GM21717 (cell line): ENCODE measurements around the gene FOXK2.
"Not testable (repeated sequence)": the region's sequence is repeated elsewhere in the genome, so short reads cannot be mapped to it uniquely, and the experiment has no call there.

Experiments used
- ATAC-seq: cut with Tn5 transposase; IDR thresholded peaks from one replicate; pipeline ENCODE4 v1.9.1; 2021; ENCODE audit warnings: mild to moderate bottlenecking, moderate library complexity; ENCODE audit not compliant: unreplicated experiment

Gene FOXK2

DNA sequence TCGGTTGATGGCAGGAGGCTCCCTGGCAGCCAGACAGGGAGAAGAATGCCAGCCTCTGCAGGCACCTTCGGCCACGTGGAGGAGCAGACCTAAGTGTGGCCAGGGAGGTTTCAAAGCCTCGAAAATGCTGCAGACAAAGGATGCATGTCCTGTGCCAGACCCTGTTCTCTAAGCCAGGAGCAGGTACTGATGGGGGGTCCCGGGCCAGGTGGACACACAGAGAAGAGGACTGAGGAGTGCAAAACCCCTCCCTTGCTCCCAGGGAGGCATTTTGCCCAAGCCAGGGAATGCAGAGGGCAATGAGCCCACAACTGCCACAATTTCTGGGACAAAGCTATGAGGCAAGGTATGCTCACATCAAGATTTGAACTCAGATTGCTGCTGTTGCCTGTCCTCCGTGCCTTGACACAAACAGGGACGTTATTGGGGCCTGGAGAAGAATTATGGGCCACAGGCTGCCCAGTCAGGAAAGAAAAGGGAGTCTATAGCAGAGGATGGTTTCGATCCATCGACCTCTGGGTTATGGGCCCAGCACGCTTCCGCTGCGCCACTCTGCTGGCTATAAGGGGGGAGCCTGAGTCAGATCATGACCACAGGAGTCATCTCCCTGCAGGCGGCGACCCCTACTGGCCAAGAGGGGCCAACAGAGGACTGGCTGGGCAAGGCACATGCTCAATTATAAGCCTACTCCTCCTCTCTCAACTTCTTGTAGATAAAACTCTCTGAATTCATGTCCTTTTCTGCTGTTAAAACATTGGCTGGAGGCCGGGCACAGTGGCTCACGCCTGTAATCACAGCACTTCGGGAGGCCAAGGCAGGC is 25.1 kb upstream of the FOXK2 start:
- no peak for ATAC-seq

DNA sequence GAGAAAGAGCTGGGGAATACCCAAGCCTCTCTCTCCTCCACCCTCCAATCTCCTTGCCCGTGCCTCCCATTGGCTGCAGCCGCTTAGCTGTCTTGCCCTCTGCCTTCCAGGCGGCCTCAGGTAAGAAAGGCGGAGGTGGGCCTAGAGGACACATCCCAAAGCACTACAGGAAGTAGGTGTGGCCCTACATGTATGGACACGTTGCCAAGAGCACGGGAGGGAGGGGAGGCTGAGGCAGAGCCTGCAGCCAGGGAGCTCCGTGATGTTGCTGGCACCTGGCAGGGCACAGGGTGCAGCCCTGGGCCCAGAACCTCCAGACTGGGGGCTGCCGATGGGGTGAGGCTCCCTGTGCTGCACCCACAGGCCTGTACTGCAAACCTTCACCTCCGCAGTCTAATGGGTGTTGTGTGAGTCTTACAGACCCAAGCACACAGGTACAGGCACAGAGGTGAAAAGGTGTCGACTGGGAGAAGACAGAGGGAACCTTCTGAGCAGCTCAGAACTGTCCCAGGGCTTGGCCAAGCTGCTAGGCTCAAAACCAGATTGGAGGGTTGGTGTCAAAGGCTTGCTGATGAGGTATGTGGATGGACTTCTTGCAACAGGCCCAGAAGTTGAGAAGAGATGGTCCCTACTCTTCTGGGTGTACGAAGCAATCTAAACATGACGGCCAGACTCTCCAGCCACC is 23.5 kb upstream of the FOXK2 start:
- ATAC-seq, result no peak

DNA sequence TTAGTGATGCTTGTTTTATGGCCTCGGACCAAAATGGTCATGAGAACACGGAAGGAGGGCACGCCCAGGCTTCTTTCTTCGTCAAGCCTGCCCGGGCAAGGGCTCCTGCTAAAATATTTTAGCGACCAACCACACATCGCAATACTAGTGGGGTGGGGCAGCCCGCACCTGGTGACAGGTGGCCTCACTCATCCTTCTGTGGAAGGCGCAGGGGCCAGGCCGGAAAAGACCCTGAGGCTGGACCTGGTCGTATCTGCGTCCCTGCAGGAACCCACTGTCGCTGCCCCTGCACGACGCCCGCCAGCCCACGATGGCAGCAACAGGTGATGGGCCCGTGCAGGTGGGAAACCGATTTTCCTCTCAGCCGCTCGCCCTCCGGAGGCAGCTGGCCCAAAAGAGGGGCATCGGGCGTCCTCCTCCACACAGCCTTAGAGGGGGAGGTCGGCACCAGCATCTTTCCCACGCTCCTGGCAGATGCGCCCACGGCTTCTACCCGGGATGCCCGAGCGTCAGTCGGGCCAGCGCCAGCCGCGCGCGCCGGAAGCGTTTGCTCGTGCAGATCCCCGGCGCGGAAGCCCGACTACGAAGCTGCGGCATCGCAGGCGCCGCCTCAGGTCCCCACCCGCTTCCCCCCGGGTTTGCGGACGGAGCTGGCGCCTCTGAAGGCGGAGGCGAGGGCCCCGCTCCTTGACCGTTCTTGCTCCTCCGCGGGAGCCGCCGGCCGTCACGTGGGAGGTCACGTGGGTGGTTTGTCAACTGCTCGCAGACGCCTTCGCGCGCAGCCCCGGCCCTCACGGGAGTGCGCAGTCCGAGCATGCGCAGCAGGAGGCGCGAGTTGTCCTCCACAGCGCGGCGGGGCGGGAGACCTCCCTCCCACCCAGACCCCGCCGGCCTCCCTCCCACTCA is 22.8 kb upstream of the FOXK2 start:
- ATAC-seq, result peak; percentile 47

DNA sequence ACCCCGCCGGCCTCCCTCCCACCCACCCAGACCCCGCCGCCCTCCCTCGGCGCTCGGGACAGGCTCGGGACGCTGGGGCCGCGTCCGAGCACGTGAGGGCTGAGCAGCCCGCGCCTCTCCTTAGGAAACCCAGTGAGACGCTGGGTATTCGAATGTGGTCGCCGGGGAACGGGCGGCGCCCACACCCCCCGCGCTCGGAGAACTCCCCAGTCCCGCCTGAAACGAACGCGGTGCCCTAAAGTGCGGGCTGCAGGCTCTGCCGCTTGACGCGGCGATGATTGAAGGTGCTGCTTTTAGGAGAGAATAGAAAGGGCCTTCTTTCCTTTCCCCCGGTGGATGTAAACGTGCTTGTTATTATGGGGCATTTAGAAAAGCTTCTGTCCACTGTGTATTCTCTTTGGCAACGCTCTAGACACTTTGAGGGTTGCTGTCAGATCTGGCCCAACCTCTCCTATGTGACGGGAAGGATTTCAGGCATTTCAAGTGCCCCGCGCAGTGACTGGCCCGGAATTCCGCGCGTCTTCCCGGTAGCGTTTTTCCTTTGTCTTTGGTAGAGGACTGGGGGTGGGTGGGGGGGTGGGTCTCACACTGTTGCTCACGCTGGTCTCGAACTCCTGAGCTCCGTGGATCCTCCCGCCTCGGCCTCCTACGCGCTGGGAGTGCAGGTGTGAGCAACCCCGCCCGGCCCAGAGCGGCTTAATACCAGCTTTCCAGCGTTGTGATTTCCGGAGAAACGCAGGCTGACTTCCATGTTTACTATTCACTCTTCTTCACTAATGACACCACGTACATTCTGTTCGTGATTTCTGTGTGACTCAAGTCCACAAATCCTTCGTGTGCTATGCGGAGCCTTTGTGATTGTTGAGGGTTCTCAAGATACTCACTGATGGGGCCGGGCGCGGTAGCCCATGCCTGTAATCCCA is 21.8 kb upstream of the FOXK2 start:
- no peak for ATAC-seq

DNA sequence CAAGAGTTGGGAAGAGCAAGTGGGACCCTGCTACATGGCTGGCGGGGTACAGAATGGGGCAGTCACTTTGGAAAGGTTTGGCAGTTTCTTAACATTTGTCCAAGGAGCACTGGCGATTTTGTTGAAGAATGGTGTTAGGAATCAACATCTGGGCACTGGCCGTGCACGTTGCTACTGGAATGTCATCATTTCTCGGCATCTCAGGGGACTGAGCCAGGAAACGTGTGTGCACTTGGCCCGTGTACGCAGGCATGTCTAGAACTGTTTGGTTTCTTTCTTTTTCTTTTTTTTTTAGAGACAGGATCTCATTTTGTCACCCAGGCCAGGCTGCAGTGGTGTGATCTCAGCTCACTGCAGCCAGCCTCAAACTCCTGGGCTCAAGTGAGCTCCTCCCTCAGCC is 17.3 kb upstream of the FOXK2 start:
- ATAC-seq, result no peak

DNA sequence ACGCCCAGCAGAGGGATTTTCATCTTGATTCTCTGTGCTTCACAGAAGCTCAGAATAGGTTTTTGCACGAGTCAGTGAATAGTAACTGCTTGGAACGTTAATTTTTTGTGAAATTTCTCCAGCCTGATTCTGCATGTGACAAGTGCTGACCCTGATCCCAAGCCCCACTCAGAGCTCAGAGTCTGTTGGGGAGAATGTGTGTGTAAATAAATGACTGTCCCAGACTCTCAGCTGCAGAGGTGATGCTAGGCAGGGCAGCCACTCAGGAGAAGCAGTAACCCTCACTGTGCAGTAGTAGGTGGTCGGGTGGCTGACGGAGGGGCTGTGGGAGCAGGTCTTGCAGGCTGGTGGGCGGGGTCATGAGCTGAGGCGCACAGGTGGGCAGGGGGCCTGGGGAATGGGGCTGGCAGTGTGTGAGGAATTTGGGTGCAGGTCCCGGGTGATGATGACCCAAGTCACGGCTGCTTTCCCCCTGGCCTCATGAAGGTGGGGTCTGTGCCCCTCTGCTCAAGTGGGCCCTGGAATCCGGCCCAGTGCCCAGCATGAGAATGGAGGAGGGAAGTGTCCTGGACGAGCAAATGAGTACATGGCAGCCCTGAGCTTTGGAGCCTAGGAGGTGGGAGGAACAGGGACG is 16.3 kb upstream of the FOXK2 start:
- no peak for ATAC-seq

DNA sequence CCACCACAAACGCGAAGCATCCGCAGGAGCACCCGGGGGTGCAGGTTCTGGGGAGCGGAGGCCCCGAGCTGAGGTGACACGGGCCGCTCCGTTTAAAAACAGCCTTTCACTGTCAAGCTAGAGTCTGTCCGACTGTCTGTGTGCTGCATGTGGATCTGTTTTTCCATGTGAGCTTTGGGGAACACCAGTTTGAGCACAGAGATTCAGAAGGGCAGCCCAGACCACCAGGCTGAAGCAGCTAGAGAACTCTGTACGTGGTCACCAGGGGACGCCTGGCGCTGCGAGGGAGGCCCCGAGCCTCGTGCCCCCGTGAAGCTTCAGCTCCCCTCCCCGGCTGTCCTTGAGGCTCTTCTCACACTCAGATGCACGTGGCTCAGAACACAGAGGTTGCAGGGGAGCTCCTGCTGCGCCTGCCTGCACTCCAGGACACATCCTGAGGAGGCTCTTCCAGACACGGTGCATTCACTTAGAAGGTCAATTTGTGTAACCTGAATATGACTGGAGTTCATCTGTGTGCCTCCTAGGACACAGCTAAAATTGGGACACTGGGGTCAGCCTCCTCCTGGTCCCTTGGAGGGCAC is 15.7 kb upstream of the FOXK2 start:
- ATAC-seq, result no peak

DNA sequence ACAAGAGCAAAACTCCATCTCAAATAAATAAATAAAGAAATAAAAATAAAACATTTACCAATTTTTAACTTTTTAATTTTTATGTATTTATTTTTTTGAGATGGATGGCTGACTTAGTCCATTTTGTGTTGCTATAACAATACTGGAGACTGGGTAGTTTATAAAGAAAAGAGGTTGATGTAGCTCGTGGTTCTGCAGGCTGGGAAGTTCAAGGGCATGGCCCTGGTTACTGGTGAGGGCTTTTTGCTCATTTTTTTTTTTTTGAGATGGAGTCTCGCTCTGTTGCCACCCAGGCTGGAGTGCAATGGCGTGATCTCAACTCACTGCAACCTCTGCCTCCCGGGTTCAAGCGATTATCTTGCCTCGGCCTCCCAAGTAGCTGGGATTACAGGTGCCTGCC is 14.2 kb upstream of the FOXK2 start:
- ATAC-seq, result no peak

DNA sequence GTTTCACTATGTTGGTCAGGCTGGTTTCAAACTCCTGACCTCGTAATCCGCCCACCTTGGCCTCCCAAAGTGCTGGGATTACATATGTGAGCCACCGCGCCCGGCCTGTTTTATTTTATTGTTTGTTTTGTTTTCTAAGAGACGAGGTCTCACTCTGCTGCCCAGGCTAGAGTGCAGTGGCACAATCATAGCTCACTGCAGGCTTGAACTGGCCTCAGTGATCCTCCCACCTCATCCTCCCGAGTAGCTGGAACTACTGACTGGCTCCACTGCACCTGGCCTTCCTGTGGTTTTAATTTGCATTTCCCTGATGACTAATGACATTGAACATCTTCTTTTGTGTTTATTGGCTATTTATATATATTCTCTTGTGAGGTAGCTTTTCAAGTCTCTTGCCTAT is 13.1 kb upstream of the FOXK2 start:
- peak; percentile 73 for ATAC-seq

DNA sequence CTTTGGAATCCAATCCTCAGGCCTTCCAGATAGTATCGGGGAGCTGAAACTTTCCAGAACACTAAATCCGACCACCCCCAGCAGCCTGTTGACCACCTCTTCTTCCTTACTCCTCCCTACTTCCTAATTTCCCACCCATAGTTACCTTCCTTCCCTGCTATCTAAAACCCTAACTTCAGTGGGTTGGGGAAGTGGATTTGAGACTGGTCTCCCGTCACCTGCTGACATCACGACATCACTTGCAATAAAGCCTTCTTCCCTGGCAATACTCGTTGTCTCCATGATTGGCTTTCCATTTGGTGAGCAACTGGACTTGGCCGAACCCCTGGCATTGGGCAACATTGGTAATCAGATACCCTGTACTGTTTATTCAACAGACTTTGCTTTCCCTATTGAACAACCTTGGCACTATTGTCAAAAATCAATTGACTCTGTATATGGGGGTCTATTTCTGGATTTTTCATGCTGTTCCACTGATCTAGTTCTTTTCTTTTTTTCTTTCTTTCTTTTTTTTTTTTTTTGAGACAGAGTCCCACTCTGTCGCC is 11.8 kb upstream of the FOXK2 start:
- ATAC-seq, result no peak

DNA sequence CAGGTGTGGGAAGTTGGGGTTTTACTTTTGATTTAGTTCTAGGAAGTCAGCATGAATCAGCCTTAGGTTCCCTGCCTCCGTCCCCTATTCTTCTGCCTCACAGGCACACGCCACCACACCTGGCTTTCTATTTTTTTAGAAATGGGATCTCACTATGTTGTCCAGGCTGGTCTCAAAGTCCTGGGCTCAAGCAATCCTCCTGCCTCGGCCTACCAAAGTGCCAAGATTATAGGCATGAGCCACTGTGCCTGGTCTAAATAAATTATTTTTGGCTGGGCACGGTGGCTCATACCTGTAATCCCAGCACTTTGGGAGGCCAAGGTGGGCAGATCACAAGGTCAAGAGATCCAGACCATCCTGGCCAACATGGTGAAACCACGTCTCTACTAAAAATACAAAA is 7.9 kb upstream of the FOXK2 start:
- ATAC-seq, result not testable (repeated sequence)

DNA sequence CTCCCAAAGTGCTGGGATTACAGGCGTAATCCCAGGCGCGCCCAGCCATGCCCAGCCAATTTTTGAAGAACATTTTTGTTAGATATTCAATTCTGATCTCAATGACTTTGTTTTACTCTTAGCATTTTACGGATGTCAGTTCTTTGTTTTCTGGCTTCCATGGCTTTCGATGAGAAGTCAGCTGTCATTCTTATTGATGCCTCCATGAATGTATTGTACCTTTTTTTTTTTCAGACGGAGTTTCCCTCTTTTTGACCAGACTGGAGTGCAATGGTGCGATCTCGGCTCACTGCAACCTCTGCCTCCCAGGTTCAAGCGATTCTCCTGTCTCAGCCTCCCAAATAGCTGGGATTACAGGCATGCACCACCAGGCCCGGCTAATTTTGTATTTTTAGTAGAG is 5.7 kb upstream of the FOXK2 start:
- ATAC-seq, result not testable (repeated sequence)

DNA sequence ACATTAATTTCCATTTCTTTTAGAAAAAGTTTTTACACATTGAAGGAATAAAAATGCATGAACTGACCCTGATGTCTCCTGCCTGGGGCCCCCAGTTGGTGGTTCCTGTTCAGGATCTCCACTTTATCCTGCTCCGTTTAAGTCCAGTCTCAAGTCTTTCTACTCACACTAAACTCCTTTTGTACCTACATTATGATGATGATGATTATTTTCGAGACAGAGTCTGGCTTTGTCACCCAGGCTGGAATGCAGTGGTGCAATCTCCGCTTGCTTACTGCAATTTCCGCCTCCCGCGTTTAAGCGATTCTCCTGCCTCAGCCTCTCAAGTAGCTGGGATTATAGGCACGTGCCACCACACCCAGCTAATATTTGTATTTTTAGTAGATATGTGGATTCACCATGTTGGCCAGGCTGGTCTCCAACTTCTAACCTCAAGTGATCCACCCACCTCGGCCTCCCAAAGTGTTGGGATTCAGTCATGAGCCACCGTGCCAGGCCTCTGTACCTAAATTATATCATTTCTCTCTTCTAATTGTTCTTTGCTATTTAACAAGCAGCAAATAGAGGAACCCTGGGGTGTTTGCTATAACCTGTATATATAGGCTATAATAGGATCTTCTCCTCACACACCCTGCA is 2.2 kb upstream of the FOXK2 start:
- no peak for ATAC-seq

DNA sequence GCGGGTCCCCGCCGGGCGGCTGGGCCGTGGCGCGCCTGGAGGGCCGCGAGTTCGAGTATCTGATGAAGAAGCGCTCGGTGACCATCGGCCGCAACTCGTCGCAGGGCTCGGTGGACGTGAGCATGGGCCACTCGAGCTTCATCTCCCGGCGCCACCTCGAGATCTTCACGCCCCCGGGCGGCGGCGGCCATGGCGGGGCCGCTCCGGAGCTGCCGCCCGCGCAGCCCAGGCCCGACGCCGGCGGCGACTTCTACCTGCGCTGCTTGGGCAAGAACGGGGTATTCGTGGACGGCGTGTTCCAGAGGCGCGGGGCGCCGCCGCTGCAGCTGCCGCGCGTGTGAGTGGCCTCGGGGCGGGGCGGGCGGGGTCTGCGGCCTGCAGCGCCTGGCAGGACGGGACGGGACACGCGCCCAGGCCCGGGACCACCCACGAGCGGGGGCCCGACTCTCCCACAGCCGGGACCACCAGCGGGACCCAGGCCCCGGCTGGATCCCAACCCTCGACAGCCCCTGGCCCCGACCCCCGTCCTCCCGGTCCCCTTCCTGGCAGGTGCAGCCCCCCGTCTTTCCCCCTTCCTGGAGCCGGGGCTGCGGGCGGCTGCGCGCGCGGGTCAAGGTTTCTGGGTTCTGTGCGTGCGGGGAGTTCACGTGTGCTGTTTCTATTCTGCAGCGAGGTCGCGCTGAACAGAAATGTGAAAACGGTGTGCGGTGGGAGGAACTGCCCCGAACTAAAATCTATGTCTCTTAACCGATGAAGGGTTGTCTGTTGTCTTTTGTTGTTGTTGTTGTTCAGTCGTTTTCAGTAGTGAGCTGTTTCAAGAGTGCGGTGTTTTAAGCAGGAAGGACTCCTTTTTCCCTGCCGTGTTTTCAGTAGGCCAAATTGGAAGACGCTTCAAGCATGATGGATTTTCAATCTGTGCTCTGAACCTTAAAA is 705 bp downstream of the FOXK2 start:
- no peak for ATAC-seq

DNA sequence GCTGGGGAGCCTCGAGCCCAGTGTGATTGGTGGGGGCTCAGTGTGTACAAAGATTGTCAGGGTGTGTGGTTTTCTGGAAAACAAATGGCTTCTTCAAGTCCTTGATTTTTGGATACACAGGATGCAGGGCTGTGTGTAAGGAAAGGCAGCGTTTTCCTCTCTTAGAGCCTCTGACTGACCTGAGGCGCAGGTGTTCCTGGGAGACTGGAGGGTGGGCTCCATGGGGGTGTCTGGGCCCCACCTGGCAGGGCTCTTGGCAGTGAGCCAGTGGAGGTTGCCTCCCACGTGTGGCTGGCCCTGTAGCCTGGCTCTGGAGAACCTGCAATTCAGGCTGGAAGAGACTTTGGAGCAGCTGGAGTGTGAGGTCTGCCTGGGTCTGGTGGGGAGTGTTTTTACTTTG is 5.0 kb downstream of the FOXK2 start:
- ATAC-seq, result no peak

DNA sequence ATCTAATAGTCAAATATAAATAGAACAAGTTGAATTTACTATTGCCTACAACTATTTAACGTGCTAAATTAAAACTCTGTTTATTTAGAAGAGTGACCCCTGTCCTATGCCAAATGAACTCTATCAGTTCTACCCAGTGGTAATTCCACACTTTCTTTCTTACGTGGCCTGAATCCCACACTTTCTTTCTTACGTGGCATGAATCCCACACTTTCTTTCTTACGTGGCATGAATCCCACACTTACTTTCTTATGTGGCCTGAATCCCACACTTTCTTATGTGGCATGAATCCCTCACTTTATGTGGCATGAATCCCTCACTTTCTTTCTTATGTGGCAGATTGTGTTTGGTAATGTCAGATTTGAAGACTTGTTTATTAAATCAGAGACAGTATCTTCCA is 6.2 kb downstream of the FOXK2 start:
- no peak for ATAC-seq

DNA sequence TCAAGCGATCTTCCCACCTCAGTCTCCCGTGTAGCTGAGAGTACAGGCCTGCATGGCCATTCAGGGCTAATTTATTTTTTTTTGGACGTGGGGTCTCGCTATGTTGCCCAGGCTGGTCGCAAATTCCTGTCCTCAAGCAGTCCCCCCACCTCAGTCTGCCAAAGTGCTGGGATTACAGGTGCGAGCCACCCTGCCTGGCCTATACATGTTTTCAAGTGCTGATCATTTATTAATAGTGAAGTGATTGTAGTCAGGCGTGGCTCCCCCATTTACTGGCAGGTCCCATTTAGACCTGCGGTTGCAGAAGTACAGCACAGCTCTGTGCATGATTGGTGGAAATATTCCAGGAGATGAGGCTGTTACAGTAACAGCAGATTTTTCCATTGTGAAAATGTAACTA is 8.4 kb downstream of the FOXK2 start:
- no peak for ATAC-seq
